GM19328 (cell line): ENCODE data around the gene FGG.

Experiments used
- ATAC-seq: cut with Tn5 transposase; IDR thresholded peaks from one replicate; pipeline ENCODE4 v1.9.1; 2021; ENCODE audit warnings: mild to moderate bottlenecking, moderate library complexity; ENCODE audit not compliant: unreplicated experiment

FGG gene

GRCh38 chr4:154588198-154588597 lies 24.3 kb downstream of the FGG start:
- ATAC-seq: no peak

- no peak for ATAC-seq
Observed at GRCh38 chr4:154586296-154587033, 26.0 kb downstream of the FGG start.

- no peak for ATAC-seq
Observed at GRCh38 chr4:154585369-154586018, 27.0 kb downstream of the FGG start.

GRCh38 chr4:154584259-154584658 lies 28.2 kb downstream of the FGG start:
- no peak for ATAC-seq

DNA sequence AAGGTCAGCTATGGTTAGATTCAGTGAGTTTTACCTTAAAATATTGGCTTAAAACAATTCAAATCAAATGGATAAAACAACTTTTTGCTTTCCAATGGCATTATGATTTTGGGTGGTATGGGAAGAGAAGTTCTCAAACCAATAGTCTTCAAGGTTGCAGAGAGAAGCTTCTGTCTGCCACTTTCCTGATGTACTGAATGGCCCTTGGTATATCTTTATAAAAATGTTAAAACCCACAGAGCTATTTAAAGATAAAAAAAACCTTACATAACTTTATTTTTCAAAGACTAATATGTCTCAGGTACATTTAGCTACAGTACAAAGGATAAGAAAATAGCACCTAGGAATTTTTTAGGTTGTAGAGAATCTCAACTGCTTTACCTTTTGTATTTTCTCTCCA lies 28.8 kb downstream of the FGG start:
- ATAC-seq: no peak

- no peak for ATAC-seq
Observed at GRCh38 chr4:154583230-154583629, 29.2 kb downstream of the FGG start.

DNA sequence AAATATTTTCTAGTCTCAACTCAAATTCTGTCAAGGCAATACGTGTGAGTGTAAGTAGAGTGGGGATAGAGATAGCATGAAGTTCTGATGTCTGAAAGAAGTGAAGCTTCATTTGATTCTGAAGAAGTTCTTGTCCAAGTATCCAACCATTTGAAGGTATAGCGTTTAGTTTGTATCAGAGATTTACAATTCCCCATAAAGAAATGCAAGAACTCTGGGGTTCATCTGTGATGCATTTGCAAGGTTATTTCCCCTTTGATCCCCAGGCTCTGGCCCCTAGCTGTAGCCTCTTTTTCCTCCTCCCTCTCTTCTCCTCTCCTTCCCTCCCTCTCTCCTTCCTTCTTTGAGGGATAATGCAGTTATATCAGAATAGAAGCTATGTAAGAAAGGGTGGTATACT lies 29.7 kb downstream of the FGG start:
- no peak for ATAC-seq

DNA sequence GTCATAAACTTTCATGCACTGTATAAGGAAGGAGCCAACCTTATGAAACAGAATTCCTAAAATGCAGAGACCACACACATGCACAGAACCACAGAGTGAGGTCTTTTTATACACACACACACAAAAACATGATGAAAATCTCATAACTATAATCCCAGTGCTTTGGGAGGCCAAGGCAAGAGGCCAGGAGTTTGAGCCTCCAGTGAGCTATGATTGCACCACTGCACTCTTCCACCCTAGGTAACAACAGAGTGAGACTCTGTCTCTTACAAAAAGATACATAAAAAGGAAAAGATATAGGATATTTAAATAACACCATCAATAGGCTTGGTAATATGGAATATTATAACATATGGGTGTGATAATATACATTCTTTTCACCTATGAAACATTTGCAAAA lies 32.5 kb downstream of the FGG start:
- ATAC-seq: no peak

DNA sequence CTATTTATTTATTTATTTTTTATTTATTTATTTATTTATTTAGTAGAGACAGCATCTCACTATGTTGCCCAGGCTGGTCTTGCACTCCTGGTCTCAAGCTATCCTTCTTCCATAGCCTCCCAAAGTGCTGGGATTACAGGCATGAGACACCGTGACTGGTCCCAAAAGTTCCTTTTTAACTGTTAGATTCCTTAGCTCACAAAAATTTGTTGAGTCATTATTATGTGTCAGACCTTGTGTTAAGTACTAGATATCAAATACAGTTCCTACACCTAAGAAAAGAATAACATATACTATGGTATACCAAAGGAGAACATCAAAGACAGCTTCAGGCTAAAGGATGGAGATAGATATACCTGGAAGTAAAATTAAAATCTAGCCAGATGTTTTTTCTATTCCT lies 33.5 kb downstream of the FGG start:
- no peak for ATAC-seq

- no peak for ATAC-seq
Observed at GRCh38 chr4:154577324-154577723, 35.1 kb downstream of the FGG start.

DNA sequence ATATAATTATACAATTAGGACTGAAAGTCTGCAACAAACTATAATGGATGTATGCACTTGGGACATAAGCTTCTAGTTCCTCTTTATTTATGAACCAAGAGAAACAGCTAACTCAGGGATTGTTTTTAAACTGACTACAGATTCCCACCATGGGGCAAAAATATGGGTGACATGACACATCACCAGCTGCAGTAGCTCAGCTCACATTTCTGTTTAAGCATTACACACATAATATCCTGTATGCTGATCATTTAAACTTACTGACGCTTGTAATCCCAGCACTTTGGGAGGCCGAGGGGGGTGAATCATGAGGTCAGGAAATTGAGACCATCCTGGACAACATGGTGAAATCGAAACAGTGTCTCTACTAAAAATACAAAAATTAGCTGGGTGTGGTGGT lies 38.1 kb downstream of the FGG start:
- ATAC-seq: no peak

DNA sequence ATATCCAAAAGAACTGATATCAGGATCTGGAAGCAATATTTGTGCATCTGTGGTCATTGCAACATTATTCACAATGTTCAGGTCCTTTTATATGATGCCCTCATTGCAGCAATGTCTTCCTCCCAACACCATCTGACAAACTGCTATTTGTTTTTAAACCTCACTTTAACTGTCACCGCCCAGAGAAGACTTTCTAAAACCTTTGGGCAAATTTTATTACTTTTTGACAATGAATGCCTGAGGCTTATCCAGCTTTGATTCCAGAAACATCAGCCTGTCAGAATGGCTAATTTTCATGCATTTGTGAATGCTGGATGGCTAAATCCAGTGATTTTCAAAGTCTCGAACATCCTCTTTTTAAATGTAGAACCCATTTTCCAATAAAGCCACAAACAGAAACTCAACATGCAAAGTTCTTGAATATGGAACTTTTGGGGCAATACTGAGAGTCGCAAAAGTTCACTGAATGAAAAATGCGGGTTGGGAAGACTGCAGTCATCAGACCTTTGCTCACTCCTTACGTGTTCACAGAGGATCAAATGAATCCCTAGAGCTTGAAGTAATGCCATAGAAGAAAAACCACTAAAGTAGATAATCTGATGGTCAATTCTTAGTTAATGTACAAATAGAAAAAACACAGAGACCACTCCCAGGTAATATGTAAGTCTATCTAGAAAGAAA lies 39.1 kb downstream of the FGG start:
- ATAC-seq: no peak

DNA sequence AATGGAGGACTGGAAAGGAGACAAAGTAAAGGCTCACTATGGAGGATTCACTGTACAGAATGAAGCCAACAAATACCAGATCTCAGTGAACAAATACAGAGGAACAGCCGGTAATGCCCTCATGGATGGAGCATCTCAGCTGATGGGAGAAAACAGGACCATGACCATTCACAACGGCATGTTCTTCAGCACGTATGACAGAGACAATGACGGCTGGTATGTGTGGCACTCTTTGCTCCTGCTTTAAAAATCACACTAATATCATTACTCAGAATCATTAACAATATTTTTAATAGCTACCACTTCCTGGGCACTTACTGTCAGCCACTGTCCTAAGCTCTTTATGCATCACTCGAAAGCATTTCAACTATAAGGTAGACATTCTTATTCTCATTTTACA lies 42.9 kb downstream of the FGG start:
- no peak for ATAC-seq

DNA sequence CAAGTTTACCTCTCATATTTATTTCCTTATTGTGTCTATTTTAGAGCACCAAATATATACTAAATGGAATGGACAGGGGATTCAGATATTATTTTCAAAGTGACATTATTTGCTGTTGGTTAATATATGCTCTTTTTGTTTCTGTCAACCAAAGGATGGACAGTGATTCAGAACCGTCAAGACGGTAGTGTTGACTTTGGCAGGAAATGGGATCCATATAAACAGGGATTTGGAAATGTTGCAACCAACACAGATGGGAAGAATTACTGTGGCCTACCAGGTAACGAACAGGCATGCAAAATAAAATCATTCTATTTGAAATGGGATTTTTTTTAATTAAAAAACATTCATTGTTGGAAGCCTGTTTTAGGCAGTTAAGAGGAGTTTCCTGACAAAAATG lies 43.4 kb downstream of the FGG start:
- no peak for ATAC-seq

- ATAC-seq: no peak
Observed at GRCh38 chr4:154566639-154567204, 45.7 kb downstream of the FGG start.

DNA sequence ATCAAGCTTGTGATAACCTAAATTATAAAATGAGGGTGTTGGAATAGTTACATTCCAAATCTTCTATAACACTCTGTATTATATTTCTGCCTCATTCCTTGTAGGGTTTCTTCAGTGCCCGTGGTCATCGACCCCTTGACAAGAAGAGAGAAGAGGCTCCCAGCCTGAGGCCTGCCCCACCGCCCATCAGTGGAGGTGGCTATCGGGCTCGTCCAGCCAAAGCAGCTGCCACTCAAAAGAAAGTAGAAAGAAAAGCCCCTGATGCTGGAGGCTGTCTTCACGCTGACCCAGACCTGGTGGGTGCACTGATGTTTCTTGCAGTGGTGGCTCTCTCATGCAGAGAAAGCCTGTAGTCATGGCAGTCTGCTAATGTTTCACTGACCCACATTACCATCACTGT lies 46.8 kb downstream of the FGG start:
- ATAC-seq: no peak

GRCh38 chr4:154564311-154564710 lies 48.1 kb downstream of the FGG start:
- no peak for ATAC-seq

GRCh38 chr4:154562697-154563254 lies 49.7 kb downstream of the FGG start, which contains the start of gene FGB:
Gene FGB (plus strand): TSS chr4:154563011. CDS start chr4:154563019, 8 bp downstream.
- no peak for ATAC-seq

DNA sequence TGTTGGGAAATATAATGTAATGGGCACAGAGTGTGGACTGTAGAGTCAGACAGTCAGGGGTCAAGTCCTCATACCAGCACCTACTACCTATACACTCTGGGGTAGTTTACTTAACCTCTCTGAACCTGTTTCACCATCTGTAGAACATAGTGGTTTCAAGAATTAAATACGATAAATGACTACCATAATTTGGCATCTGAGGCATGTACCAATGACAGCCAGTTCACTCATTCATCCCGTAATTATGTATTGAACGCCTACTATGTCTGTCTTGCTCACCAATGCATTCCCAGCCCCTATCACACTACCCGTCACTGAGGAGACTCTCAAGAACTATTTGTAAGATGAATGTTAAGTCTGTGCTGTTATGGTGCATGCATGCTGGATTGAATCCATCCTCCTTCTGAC lies 51.6 kb downstream of the FGG start:
- no peak for ATAC-seq

DNA sequence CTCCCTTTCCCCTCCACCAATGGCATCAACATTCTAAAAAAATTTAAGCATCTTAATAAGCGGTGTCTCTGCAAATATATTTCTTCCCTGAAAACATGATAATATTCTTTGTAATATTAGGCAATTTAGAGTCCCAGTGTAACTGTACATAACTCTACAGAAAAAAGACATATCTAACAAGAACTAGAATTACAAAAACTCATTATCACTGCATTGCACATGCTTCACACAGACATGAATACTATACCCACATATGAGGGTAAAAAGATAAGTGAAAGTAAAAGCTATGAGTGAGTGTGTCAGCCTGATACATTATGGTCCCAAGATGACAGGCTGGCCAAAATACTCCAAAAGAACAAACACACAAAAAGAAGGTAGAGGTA lies 52.0 kb downstream of the FGG start:
- no peak for ATAC-seq
